Stimulated activated CD8-positive, alpha-beta memory T cell treated with anti-CD3 and anti-CD28 coated beads, Interleukin-4, amount 100 ng/mL, for 4 hours (primary cell): ENCODE data around the gene OASL.
A peak's percentile ranks its signal among the peaks of the same experiment; 100 is the strongest.
"Not testable (repeated sequence)": the region's sequence is repeated elsewhere in the genome, so short reads cannot be mapped to it uniquely, and the experiment has no call there.

Experiments
- DNase-seq, 2 donors: peaks; one replicate each; pipeline ENCODE4 v3.0.0-alpha.2; 2020; ENCODE audit warnings: low read depth in 2 of 2, low spot score in 1 of 2

The OASL gene

GRCh38 chr12:121038861-121039668 lies at the start of gene OASL:
Gene OASL, minus strand, starts transcription at chr12:121039246. Its CDS starts 275 bp downstream, at chr12:121038971.
- DNase-seq = peak; percentile 22 to 28

GRCh38 chr12:121088195-121088585 lies 49.1 kb upstream of the OASL start:
- no peak for DNase-seq

GRCh38 chr12:121087467-121088194 lies 48.6 kb upstream of the OASL start:
- DNase-seq = no peak

GRCh38 chr12:121086781-121087295 lies 47.8 kb upstream of the OASL start:
- no peak for DNase-seq

- no peak for DNase-seq
These were observed 46.7 kb upstream of the OASL start for GRCh38 chr12:121085506-121086353.

GRCh38 chr12:121085069-121085468 lies 46.0 kb upstream of the OASL start:
- DNase-seq = no peak

- DNase-seq = no peak
These were observed 45.2 kb upstream of the OASL start for GRCh38 chr12:121084229-121084628.

- no peak for DNase-seq
These were observed 41.9 kb upstream of the OASL start for GRCh38 chr12:121080909-121081308.

GRCh38 chr12:121079736-121080272 lies 40.8 kb upstream of the OASL start:
- no peak for DNase-seq

GRCh38 chr12:121077440-121077839 lies 38.4 kb upstream of the OASL start:
- DNase-seq = not testable (repeated sequence)

GRCh38 chr12:121075911-121076310 lies 36.9 kb upstream of the OASL start:
- not testable (repeated sequence) for DNase-seq

- DNase-seq = no peak
These were observed 33.1 kb upstream of the OASL start for GRCh38 chr12:121072147-121072546.

GRCh38 chr12:121069206-121069605 lies 30.2 kb upstream of the OASL start:
- no peak for DNase-seq

GRCh38 chr12:121065345-121065744 lies 26.3 kb upstream of the OASL start:
- DNase-seq = no peak

GRCh38 chr12:121064586-121064985 lies 25.5 kb upstream of the OASL start:
- not testable (repeated sequence) for DNase-seq

- no peak for DNase-seq
These were observed 25.1 kb upstream of the OASL start for GRCh38 chr12:121064116-121064515.

- no peak for DNase-seq
These were observed 23.5 kb upstream of the OASL start for GRCh38 chr12:121062391-121063045.

- DNase-seq = no peak
These were observed 22.8 kb upstream of the OASL start for GRCh38 chr12:121061831-121062230.

- DNase-seq = peak in 1 of 2 donors; percentile 36
These were observed 21.3 kb upstream of the OASL start for GRCh38 chr12:121060149-121061001.
